Panc1 (cell line): ENCODE results near the gene SSUH2.

Source experiments
- POLR2AphosphoS5 ChIP-seq: IDR thresholded peaks from 2 replicates; pipeline ENCODE4 v1.6.1; 2012; ENCODE audit warnings: mild to moderate bottlenecking, low read depth, low read length, moderate library complexity
- SIN3A ChIP-seq: IDR thresholded peaks from 2 replicates; pipeline ENCODE4 v1.6.1; 2012; ENCODE audit warnings: low read depth, mild to moderate bottlenecking, low read length, moderate library complexity, borderline replicate concordance; ENCODE audit not compliant: insufficient read depth
- TF ChIP-seq, protein P1 (sequence below): fragments of 450-650 bp; IDR thresholded peaks from 2 replicates; pipeline ENCODE4 v1.5.1; 2017; ENCODE audit warnings: mild to moderate bottlenecking
- TF ChIP-seq, protein P2 (sequence below), 2 experiments: IDR thresholded peaks; 2 replicates each; pipeline ENCODE4 v1.6.1; 2011 to 2012; ENCODE audit warnings: low read depth in 2 of 2, control low read depth in 1 of 2, low read length in 1 of 2, mild to moderate bottlenecking in 1 of 2, moderate library complexity in 1 of 2; ENCODE audit not compliant: insufficient read depth in 1 of 2

DNA sequence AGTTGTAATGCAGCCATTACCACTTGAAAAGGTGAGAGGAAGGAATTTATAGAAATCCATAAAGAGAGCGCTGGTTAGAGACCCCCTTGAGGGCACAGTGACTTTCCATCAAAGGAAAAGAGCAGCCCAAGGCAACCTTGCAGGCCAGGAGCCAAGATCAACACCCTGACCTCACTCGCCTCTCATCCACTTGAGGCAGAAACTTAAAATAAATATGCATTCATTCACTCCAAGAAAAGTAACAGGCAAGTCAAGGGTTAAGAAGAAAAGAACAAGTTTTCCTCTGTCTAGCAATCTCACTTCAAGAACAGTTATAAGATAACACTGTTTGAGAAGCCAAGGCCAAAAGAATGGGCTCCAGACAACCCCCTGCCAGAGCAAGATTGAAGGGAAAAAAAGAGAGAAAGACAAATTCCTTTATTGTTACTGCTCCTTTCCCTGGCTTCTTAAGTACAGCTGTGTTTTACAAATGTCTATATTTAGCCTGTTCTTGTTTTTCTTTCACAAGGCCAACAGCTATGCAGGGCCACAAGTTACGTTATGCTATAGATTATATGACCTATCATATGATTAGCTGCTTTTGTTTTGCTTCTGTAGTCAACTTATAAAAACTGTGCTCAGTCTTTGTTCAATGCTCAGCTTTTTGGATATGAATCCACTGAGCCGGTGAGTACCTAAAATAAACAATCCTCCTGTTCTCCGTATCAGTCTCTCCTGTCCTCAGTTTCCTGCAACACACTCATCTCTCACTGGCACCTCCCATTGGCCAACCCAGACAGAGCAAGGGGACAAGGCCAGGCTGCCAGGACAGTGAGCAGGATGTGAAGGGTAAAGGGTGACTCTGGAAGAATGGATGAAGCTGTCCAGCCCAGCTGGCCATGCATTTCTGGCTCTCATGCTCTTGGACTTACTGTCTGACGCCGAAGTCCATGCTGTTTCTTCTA, 15.8 kb upstream of the SSUH2 start:
- TF ChIP-seq, protein P1, sequence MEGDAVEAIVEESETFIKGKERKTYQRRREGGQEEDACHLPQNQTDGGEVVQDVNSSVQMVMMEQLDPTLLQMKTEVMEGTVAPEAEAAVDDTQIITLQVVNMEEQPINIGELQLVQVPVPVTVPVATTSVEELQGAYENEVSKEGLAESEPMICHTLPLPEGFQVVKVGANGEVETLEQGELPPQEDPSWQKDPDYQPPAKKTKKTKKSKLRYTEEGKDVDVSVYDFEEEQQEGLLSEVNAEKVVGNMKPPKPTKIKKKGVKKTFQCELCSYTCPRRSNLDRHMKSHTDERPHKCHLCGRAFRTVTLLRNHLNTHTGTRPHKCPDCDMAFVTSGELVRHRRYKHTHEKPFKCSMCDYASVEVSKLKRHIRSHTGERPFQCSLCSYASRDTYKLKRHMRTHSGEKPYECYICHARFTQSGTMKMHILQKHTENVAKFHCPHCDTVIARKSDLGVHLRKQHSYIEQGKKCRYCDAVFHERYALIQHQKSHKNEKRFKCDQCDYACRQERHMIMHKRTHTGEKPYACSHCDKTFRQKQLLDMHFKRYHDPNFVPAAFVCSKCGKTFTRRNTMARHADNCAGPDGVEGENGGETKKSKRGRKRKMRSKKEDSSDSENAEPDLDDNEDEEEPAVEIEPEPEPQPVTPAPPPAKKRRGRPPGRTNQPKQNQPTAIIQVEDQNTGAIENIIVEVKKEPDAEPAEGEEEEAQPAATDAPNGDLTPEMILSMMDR: no peak
- TF ChIP-seq POLR2AphosphoS5 (no peak), SIN3A (no peak)
- TF ChIP-seq, protein P2, sequence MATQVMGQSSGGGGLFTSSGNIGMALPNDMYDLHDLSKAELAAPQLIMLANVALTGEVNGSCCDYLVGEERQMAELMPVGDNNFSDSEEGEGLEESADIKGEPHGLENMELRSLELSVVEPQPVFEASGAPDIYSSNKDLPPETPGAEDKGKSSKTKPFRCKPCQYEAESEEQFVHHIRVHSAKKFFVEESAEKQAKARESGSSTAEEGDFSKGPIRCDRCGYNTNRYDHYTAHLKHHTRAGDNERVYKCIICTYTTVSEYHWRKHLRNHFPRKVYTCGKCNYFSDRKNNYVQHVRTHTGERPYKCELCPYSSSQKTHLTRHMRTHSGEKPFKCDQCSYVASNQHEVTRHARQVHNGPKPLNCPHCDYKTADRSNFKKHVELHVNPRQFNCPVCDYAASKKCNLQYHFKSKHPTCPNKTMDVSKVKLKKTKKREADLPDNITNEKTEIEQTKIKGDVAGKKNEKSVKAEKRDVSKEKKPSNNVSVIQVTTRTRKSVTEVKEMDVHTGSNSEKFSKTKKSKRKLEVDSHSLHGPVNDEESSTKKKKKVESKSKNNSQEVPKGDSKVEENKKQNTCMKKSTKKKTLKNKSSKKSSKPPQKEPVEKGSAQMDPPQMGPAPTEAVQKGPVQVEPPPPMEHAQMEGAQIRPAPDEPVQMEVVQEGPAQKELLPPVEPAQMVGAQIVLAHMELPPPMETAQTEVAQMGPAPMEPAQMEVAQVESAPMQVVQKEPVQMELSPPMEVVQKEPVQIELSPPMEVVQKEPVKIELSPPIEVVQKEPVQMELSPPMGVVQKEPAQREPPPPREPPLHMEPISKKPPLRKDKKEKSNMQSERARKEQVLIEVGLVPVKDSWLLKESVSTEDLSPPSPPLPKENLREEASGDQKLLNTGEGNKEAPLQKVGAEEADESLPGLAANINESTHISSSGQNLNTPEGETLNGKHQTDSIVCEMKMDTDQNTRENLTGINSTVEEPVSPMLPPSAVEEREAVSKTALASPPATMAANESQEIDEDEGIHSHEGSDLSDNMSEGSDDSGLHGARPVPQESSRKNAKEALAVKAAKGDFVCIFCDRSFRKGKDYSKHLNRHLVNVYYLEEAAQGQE (IDR thresholded peaks at IDR 0.05; ENCODE audit: insufficient read depth in 1 of 2, low read depth in 2 of 2, low read length in 1 of 2): no peak
